NCI-H2171 (cell line): ENCODE measurements around the gene OARD1.
"Not testable (repeated sequence)": the region's sequence is repeated elsewhere in the genome, so short reads cannot be mapped to it uniquely, and the experiment has no call there.

Experiments used
- DNase-seq: peaks from one replicate; lab custom pipeline; 2025; lab: John Stamatoyannopoulos, UW

OARD1 gene, protein sequence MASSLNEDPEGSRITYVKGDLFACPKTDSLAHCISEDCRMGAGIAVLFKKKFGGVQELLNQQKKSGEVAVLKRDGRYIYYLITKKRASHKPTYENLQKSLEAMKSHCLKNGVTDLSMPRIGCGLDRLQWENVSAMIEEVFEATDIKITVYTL

DNA sequence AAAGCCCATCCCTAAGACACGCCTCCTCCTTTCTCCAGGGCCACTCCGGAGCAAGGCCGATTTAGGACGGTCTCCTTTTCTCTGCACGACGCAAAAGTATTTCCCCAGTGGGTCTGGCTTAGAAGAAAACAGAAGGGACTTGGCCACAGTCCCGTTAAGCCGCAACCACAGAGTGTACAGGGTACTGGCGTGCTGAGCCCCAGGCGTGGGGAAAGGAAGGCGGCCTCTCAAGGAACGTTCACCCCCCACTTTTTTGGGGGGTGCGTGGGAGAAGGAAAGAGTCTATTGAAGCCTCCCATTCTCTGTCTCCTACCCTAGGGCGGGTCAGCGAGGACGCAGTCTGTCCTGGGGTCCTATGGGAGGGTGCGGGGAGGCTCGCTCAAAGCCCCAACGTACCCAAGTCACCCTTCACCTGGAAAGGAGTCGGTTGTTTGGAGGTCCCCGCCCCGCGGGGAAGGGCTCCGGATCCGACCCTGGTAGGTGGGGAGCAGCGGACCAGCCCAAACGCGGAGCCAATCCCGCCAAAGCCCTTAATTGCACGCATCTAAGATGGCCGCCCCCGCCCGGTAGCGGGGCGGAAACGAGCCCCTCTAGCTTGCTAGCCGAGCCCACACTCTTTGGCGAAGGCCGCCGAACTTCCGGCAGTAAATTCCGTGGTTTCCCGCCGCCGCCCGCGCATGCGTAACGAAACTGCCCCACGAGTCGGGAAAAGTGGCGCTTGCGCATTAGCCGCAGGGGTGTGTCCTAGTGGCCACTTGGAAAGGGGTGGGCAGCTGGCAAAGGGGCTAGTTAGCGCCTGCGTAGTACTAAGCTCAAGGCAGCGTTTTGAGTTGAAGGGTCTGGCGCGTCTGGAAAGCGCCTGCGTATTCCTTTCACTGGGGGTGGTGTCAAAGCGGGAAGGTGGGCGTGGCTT, at the start of gene OARD1:
Gene OARD1 (minus strand): TSS at position 434 of the 913 bp plus-strand sequence. CDS start 722 bp downstream, outside the sequence.
- peak; percentile 100 for DNase-seq

- DNase-seq, result no peak
These were observed 47.9 kb upstream of the OARD1 start for GRCh38 chr6:41120058-41120457.

GRCh38 chr6:41119508-41119907, 47.4 kb upstream of the OARD1 start:
- no peak for DNase-seq

DNA sequence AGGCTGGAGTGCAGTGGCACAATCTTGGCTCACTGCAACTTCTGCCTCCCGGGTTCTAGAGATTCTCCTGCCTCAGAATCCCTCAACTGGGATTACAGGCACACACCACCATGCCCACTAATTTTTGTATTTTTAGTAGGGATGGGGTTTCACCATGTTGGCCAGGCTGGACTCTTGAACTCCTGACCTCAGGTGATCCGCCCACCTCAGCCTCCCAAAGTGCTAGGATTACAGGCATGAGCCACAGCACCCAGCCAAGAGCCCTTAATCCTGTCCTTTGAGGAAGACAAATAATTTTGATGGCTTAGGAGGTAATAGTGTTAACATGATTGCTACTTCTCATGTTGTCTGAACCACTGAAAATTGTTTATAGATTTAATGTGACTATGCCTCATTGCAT, 42.9 kb upstream of the OARD1 start:
- not testable (repeated sequence) for DNase-seq

DNA sequence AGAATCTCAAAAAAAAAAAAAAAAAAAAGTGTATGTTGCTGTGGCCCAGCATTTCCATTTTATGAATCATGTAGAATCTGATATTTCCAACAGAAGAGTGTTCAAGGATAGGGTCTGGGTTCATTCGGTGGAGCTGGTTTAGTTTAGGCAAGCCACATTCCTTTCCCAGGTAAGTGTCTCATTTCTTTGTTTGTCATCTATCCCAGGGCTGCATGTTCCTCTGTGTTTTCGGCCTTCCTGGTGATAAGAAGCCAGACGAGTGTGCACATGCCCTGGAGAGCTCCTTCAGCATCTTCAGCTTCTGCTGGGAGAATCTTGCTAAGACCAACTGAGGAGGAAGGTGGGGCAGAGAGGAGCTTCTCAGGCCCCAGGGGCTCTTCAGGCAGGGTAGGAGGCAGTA, 38.9 kb upstream of the OARD1 start:
- no peak for DNase-seq

GRCh38 chr6:41103847-41104246, 31.7 kb upstream of the OARD1 start:
- no peak for DNase-seq

- DNase-seq, result no peak
These were observed 28.7 kb upstream of the OARD1 start for GRCh38 chr6:41100871-41101287.

- DNase-seq, result no peak
These were observed 26.2 kb upstream of the OARD1 start for GRCh38 chr6:41098366-41098765.

DNA sequence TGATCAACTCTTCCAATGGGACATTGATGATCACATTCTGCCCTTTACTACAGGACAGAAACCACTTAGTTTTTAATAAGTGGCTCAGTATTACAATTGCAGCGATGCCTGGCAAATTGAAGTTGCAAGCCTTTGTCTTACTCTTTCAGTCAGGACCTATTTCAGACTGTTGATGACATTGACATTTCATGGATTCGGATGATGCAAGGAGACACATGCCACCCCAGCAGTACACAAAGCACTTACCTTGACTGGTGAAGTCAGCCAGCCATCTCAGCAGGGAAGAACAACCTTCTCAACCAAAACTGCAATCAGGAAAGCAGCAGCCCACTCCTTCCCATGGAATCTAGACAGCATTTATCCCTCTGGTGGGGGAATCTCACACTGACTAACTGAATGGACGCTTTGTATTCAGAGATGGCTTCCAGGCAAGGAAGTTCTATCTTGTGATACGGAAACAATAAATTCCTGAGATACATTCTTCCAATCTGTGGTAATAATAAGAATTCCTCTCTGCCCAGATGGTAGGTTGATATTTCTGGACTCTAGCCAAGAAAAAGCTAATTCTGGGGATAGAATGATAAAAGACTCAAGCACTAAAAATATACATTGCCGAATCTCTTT, 25.4 kb upstream of the OARD1 start:
- no peak for DNase-seq

DNA sequence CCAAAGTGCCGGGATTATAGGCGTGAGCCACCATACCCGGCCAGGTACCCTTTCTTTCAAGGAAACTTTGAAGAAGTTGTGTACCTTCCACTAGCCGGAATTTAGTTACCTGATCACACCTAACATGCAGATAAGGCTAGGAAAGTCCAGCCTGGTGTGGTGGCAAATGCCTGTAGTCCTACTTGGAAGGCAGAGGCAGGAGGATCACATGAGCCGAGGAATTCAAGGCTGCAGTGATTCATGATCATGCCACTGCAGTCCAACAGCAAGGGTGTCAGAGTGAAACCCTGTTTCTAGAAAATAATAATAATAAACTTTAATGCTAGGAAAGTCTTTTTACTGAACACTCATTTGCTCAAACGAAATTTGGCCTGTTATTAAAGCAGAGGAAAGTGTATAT, 21.6 kb upstream of the OARD1 start:
- DNase-seq, result no peak

GRCh38 chr6:41092421-41093140, 20.4 kb upstream of the OARD1 start:
- no peak for DNase-seq

DNA sequence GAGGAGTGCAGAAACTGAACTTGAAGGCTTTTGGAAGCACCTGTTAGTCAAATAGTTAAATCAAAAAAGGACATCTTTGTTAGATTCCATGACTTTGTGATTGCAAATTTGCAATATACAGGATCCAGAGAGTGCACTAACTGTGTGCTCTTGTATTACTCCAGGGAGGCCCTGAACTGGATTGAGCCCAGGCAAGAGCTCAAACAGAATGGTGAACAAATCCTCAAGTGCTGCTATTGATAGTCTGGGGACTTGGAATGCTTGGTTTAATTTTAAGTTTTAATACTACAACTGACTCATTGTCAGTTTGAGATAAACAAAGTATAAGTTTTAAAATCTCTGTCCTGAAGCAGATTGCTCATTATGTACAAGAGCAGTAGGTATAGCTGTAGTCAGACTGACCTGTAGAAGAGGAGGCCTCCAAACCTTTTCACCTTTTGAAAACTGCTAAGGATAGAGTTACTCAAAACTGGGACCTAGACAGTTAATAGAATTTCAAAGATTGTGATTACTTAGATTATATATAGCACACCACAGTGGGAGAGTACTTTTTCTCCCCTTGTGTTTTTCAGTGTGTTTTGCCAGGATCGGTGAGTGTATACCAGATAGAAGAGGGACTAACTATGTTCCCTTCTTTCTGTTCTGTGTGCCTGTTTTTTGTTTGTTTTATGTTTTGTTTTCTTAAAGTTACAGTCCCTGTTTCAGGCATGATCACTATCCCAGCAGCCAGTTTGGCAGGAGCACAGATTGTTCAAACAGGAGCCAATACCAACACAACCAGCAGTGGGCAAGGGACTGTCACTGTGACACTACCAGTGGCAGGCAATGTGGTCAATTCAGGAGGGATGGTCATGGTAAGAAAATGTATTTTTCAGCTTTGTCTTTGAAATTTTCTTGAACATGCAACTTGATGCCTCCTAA, 18.9 kb upstream of the OARD1 start:
- no peak for DNase-seq

- no peak for DNase-seq
These were observed 16.3 kb upstream of the OARD1 start for GRCh38 chr6:41088451-41088850.

GRCh38 chr6:41085182-41085581, 13.0 kb upstream of the OARD1 start:
- no peak for DNase-seq

DNA sequence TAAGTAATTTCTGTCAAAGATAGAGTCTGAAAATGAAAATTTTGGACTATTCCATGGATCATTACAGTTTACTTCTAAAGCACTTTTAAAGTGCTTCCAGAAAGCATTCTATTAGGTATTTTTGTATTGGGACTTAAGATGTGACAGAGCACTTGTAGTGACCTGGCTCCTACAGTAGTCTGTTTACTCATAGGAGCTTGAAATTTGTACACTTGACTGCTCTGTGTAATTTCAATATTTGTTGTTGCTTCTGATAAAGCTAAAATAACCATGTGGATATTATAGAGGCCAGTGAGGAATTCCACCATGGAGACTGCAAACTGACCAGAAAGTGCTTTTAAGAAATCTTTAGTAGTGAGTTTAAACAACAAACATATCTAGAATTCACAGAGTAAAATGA, 10.9 kb upstream of the OARD1 start:
- no peak for DNase-seq

DNA sequence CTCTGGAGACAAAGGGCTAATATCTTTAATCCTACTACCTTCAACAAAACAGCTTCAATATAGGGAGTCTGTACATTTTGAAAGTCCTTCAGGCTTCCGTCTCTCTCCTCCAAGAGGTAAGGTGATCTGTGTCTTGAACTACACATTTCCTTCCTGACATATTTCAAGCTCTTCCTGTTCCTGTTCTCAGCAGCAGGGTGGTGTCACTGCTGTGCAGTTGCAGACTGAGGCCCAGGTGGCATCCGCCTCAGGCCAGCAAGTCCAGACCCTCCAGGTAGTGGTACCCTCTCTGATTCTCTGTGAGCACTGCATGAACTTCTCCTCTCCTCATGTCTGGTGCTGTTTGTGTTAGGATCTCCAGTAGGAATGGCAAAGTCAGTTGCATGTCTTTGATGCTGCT, 8.5 kb upstream of the OARD1 start:
- DNase-seq, result no peak

- DNase-seq, result no peak
These were observed 6.9 kb upstream of the OARD1 start for GRCh38 chr6:41079080-41079479.

GRCh38 chr6:41078101-41078500, 5.9 kb upstream of the OARD1 start:
- DNase-seq, result no peak

GRCh38 chr6:41077536-41077935, 5.4 kb upstream of the OARD1 start:
- no peak for DNase-seq

GRCh38 chr6:41075651-41076626, 3.8 kb upstream of the OARD1 start:
- DNase-seq, result no peak
